Mucosa of rectum (tissue), 2 donors: Measurements from ENCODE around the gene LRRC2.

ENCODE experiments used
- H3K27ac ChIP-seq, 2 donors: one replicate each; pipeline ENCODE4 v1.7.0; 2013; ENCODE audit warnings: inconsistent platforms in 2 of 2, low read depth in 2 of 2, low read length in 2 of 2
- H3K27me3 ChIP-seq, 2 donors: one replicate each; pipeline ENCODE4 v1.7.0; 2013; ENCODE audit warnings: low read length in 2 of 2; ENCODE audit not compliant: control insufficient read depth in 2 of 2, insufficient read depth in 2 of 2
- H3K36me3 ChIP-seq, 2 donors: one replicate each; pipeline ENCODE4 v1.7.0; 2013; ENCODE audit warnings: low read length in 2 of 2; ENCODE audit not compliant: control insufficient read depth in 2 of 2, insufficient read depth in 2 of 2
- H3K4me1 ChIP-seq, 2 donors: one replicate each; pipeline ENCODE4 v1.7.0; 2013; ENCODE audit warnings: low read length in 2 of 2, mild to moderate bottlenecking in 1 of 2; ENCODE audit not compliant: control insufficient read depth in 2 of 2, insufficient read depth in 2 of 2
- H3K4me3 ChIP-seq, 2 donors: one replicate each; pipeline ENCODE4 v1.7.0; 2013; ENCODE audit warnings: low read length in 2 of 2
- H3K9ac ChIP-seq, 2 donors: one replicate each; pipeline ENCODE4 v1.7.0; 2013; ENCODE audit warnings: low read length in 2 of 2, low read depth in 1 of 2, mild to moderate bottlenecking in 1 of 2
- H3K9me3 ChIP-seq, 2 donors: one replicate each; pipeline ENCODE4 v1.7.0; 2013; ENCODE audit warnings: low read length in 2 of 2; ENCODE audit not compliant: control insufficient read depth in 2 of 2
- donor health status: healthy.
- donor health status: Normal muscosa, but diverticular disease.

Gene LRRC2

GRCh38 chr3:46482632-46483350 is 83.3 kb downstream of the LRRC2 start:
- H3K4me3 ChIP-seq, result no peak overlapping the region

GRCh38 chr3:46481636-46482035 is 84.5 kb downstream of the LRRC2 start:
- H3K9ac ChIP-seq, result no peak overlapping the region
- no peak overlapping the region for H3K27ac ChIP-seq
- H3K4me3 ChIP-seq, result no peak overlapping the region
- H3K36me3 ChIP-seq, result no peaks in the 10 kb centered on the region
- H3K9me3 ChIP-seq, result no peaks in the 10 kb centered on the region
- H3K27me3 ChIP-seq, result no peaks in the 10 kb centered on the region
- peaks cover 0 to 6% of the 10 kb centered on the region in 2 donors for H3K4me1 ChIP-seq

More at GRCh38 chr3:46482632-46483350, 83.3 kb downstream of the LRRC2 start:
- Histone ChIP-seq H3K4me1 (peaks cover 0 to 6% of the 10 kb centered on the region in 2 donors), H3K36me3 (no peaks in the 10 kb centered on the region), H3K9me3 (no peaks in the 10 kb centered on the region), H3K27ac (no peak overlapping the region), H3K9ac (no peak overlapping the region), H3K27me3 (no peaks in the 10 kb centered on the region)

- H3K27ac ChIP-seq, result no peak overlapping the region
- H3K4me3 ChIP-seq, result no peak overlapping the region
- H3K9me3 ChIP-seq, result no peaks in the 10 kb centered on the region
- no peak overlapping the region for H3K9ac ChIP-seq
- no peaks in the 10 kb centered on the region for H3K36me3 ChIP-seq
- no peaks in the 10 kb centered on the region for H3K27me3 ChIP-seq
- peaks cover 0 to 6% of the 10 kb centered on the region in 2 donors for H3K4me1 ChIP-seq
Measured at GRCh38 chr3:46480491-46481195, 85.5 kb downstream of the LRRC2 start.

- Histone ChIP-seq H3K36me3 (no peaks in the 10 kb centered on the region), H3K9ac (no peak overlapping the region), H3K4me3 (no peak overlapping the region), H3K4me1 (no peaks in the 10 kb centered on the region), H3K9me3 (no peaks in the 10 kb centered on the region), H3K27me3 (no peaks in the 10 kb centered on the region), H3K27ac (no peak overlapping the region)
Measured at GRCh38 chr3:46479696-46480095, 86.4 kb downstream of the LRRC2 start.

GRCh38 chr3:46479021-46479420 is 87.1 kb downstream of the LRRC2 start:
- Histone ChIP-seq H3K4me3 (no peak overlapping the region), H3K27me3 (no peaks in the 10 kb centered on the region), H3K9me3 (no peaks in the 10 kb centered on the region), H3K9ac (no peak overlapping the region), H3K4me1 (no peaks in the 10 kb centered on the region), H3K36me3 (no peaks in the 10 kb centered on the region), H3K27ac (no peak overlapping the region)

- H3K9ac ChIP-seq, result no peak overlapping the region
- no peak overlapping the region for H3K4me3 ChIP-seq
- no peak overlapping the region for H3K27ac ChIP-seq
Measured at GRCh38 chr3:46478341-46478740, 87.8 kb downstream of the LRRC2 start.

GRCh38 chr3:46477756-46478155 is 88.3 kb downstream of the LRRC2 start:
- Histone ChIP-seq H3K36me3 (no peaks in the 10 kb centered on the region), H3K9ac (no peak overlapping the region), H3K4me1 (no peaks in the 10 kb centered on the region), H3K9me3 (no peaks in the 10 kb centered on the region), H3K4me3 (no peak overlapping the region), H3K27me3 (no peaks in the 10 kb centered on the region), H3K27ac (no peak overlapping the region)

More at GRCh38 chr3:46478341-46478740, 87.8 kb downstream of the LRRC2 start:
- no peaks in the 10 kb centered on the region for H3K36me3 ChIP-seq
- H3K9me3 ChIP-seq, result no peaks in the 10 kb centered on the region
- no peaks in the 10 kb centered on the region for H3K27me3 ChIP-seq
- H3K4me1 ChIP-seq, result no peaks in the 10 kb centered on the region

- Histone ChIP-seq H3K4me3 (no peak overlapping the region), H3K27ac (no peak overlapping the region), H3K36me3 (no peaks in the 10 kb centered on the region), H3K9me3 (no peaks in the 10 kb centered on the region), H3K9ac (no peak overlapping the region), H3K27me3 (no peaks in the 10 kb centered on the region), H3K4me1 (no peaks in the 10 kb centered on the region)
Measured at GRCh38 chr3:46477145-46477544, 89.0 kb downstream of the LRRC2 start.

- no peaks in the 10 kb centered on the region for H3K36me3 ChIP-seq
- no peak overlapping the region for H3K27ac ChIP-seq
- no peaks in the 10 kb centered on the region for H3K9me3 ChIP-seq
- no peaks in the 10 kb centered on the region for H3K4me1 ChIP-seq
- no peak overlapping the region for H3K4me3 ChIP-seq
- H3K27me3 ChIP-seq, result peaks cover 0 to 2% of the 10 kb centered on the region in 2 donors
- no peak overlapping the region for H3K9ac ChIP-seq
Measured at GRCh38 chr3:46472736-46473135, 93.4 kb downstream of the LRRC2 start.

GRCh38 chr3:46471371-46471914 is 94.7 kb downstream of the LRRC2 start:
- no peak overlapping the region for H3K9ac ChIP-seq
- H3K9me3 ChIP-seq, result no peaks in the 10 kb centered on the region
- no peaks in the 10 kb centered on the region for H3K36me3 ChIP-seq
- H3K4me1 ChIP-seq, result peaks cover 0 to under 1% of the 10 kb centered on the region in 2 donors
- peaks cover 0 to 2% of the 10 kb centered on the region in 2 donors for H3K27me3 ChIP-seq
- no peak overlapping the region for H3K27ac ChIP-seq
- no peak overlapping the region for H3K4me3 ChIP-seq
